ENCODE data around the gene PSD4. TPM values are rescaled to one million over a fixed set of nuclear protein-coding genes. Genes with fewer than 3 reads are reported as not detected.

The PSD4 gene
- total and polyA plus RNA-seq, 2 of the 8 experiments (the other 6 are each of a cell fraction or from before 2014, with no cell fraction given): 0.53 to 1.2 TPM

GRCh38 chr2:113227290-113227689 is 53.5 kb downstream of the PSD4 start:
- H4K5ac ChIP-seq (ENCODE audit: insufficient read length, low read depth, low read length): no peak overlapping the region
- peaks cover 0 to 6% (median 3%) of the 10 kb centered on the region in 4 experiments; a peak in 4 of 7 replicates for H3K4me1 ChIP-seq (replicated peaks in 1 of 4; ENCODE audit: control insufficient read depth in 3 of 4, insufficient read depth in 4 of 4, low read length in 3 of 4)
- no peak overlapping the region for H2BK20ac ChIP-seq (ENCODE audit: low read length)
- TF ChIP-seq YY1 (IDR thresholded peaks at IDR 0.05; ENCODE audit: low read depth, low read length) (no peak), USF2 (IDR thresholded peaks at IDR 0.05; ENCODE audit: low read length) (no peak), RXRA (IDR thresholded peaks at IDR 0.05; ENCODE audit: insufficient read depth, low read depth, low read length) (no peak), HDAC2 (IDR thresholded peaks at IDR 0.05; ENCODE audit: borderline replicate concordance in 1 of 2, low read depth in 2 of 2, low read length in 2 of 2) (no peak), SP2 (IDR thresholded peaks at IDR 0.05; ENCODE audit: low read length) (no peak), SAP30 (IDR thresholded peaks at IDR 0.05; ENCODE audit: insufficient read depth, insufficient replicate concordance, low read length) (no peak), HDAC6 (IDR thresholded peaks at IDR 0.05; ENCODE audit: low read depth, low read length) (no peak), CTCF (IDR thresholded peaks at IDR 0.05; ENCODE audit: control extremely low read depth in 1 of 3, insufficient read depth in 1 of 3, low read depth in 1 of 3, low read length in 3 of 3) (no peak), POLR2A (IDR thresholded peaks at IDR 0.05; ENCODE audit: control extremely low read depth in 1 of 2, low read depth in 2 of 2, low read length in 2 of 2) (no peak), RBBP5 (IDR thresholded peaks at IDR 0.05; ENCODE audit: borderline replicate concordance, low read depth, low read length) (no peak)
- H3K56ac ChIP-seq (replicated peaks; ENCODE audit: insufficient read length, low read depth, low read length): no peak overlapping the region
- H2AFZ ChIP-seq (ENCODE audit: low read length): no peak overlapping the region
- no peak overlapping the region for H3K27ac ChIP-seq (ENCODE audit: low read depth, low read length)
- H2BK120ac ChIP-seq (replicated peaks; ENCODE audit: low read depth, low read length): no peak overlapping the region
- ChIA-PET CTCF (ENCODE audit: partially characterized antibody) (interaction anchor here (1.7 to 4.2 kb wide), 2 partner anchors 23 to 143 kb away, joined by 4 to 22 read pairs; no protein-coding TSS in a partner anchor), POLR2A (ENCODE audit: partially characterized antibody) (no interaction called here)
- no peak overlapping the region for H4K91ac ChIP-seq (replicated peaks; ENCODE audit: insufficient read length, low read length)
- no peaks in the 10 kb centered on the region for H4K20me1 ChIP-seq (replicated peaks in 1 of 2; ENCODE audit: control insufficient read depth in 1 of 2, insufficient read depth in 2 of 2, low read length in 2 of 2)
- no peak overlapping the region for H3K9ac ChIP-seq (replicated peaks in 1 of 4; ENCODE audit: extremely low read depth in 1 of 4, low read depth in 3 of 4, low read length in 3 of 4)
- WGBS, 2 experiments (ENCODE audit: extremely low coverage in 1 of 2, insufficient coverage in 1 of 2, insufficient read length in 1 of 2, insufficient replicate concordance in 2 of 2, low coverage in 1 of 2, low lambda C conversion rate in 2 of 2, missing lambda C conversion rate in 1 of 2): 92% methylated on average over 1 of the region's 1 CpG; no CpG with 5 or more reads in 1 of the 2 experiments
- no peaks in the 10 kb centered on the region for H3K9me3 ChIP-seq (ENCODE audit: insufficient read depth in 2 of 2, low read depth in 1 of 2, low read length in 1 of 2)
- H3K4ac ChIP-seq (replicated peaks; ENCODE audit: insufficient read length, low read depth, low read length): no peak overlapping the region
- no peaks in the 10 kb centered on the region for H3K36me3 ChIP-seq (ENCODE audit: control insufficient read depth in 2 of 4, insufficient read depth in 4 of 4, low read length in 3 of 4)
- no peak overlapping the region for H3K4me3 ChIP-seq (ENCODE audit: extremely low read depth in 1 of 4, insufficient read depth in 2 of 4, low read depth in 3 of 4, low read length in 4 of 4)
- no peaks in the 10 kb centered on the region; the same call in 1 of the 2 replicates for H3K23me2 ChIP-seq (ENCODE audit: low read depth, low read length)
- no peaks in the 10 kb centered on the region for H3K79me1 ChIP-seq (ENCODE audit: low read depth, low read length)
- H2BK5ac ChIP-seq (ENCODE audit: low read depth, low read length): no peak overlapping the region
- no peak for DNase-seq (ENCODE audit: low read depth in 1 of 2, low spot score in 2 of 2)
- H4K8ac ChIP-seq (ENCODE audit: extremely low read depth, insufficient read depth, low read length): no peak overlapping the region
- no peak for FAIRE-seq
- no peaks in the 10 kb centered on the region for H3K27me3 ChIP-seq (replicated peaks in 1 of 4; ENCODE audit: control insufficient read depth in 3 of 4, extremely low read depth in 1 of 4, insufficient read depth in 3 of 4, low read length in 3 of 4)
- H3K23ac ChIP-seq (ENCODE audit: insufficient read length): no peak overlapping the region
- no peak overlapping the region for H3K18ac ChIP-seq (ENCODE audit: extremely low read depth, low read length)
- H2BK12ac ChIP-seq (ENCODE audit: low read depth, low read length): no peak overlapping the region
- no peak overlapping the region for H2AK5ac ChIP-seq (ENCODE audit: low read depth, low read length)
- no peak overlapping the region for H2BK15ac ChIP-seq (ENCODE audit: low read length)
- no peak overlapping the region for H3K14ac ChIP-seq (ENCODE audit: insufficient read length)
- H3K79me2 ChIP-seq (ENCODE audit: control insufficient read depth in 1 of 2, insufficient read depth in 2 of 2, low read length in 2 of 2): no peaks in the 10 kb centered on the region
- no peak overlapping the region for H3K4me2 ChIP-seq (ENCODE audit: insufficient read depth in 1 of 2, low read depth in 2 of 2, low read length in 2 of 2)
